ENCODE data around the gene MPND. TPM values are rescaled to one million over a fixed set of nuclear protein-coding genes. Genes with fewer than 3 reads are reported as not detected.

Gene MPND
- total RNA-seq, 2 experiments from 2014 or later: 7.2 to 19.1 TPM

GRCh38 chr19:4357921-4358326, 14.6 kb downstream of the MPND start:
- Histone ChIP-seq H4K20me1 (ENCODE audit: insufficient read depth, low read length) (no peaks in the 10 kb centered on the region), H3K27ac (ENCODE audit: low read depth, low read length, poor library complexity, severe bottlenecking) (no peak overlapping the region), H3K36me3 (ENCODE audit: insufficient read depth, low read length) (peaks cover 58% of the 10 kb centered on the region), H3K9me2 (ENCODE audit: insufficient read depth, low read length) (no peaks in the 10 kb centered on the region), H3K79me2 (ENCODE audit: insufficient read depth, low read depth, low read length) (no peaks in the 10 kb centered on the region), H3K4me2 (ENCODE audit: low read length) (no peak overlapping the region), H2AFZ (ENCODE audit: low read length) (no peak overlapping the region), H3K4me1 (ENCODE audit: insufficient read depth, low read length, poor library complexity, severe bottlenecking) (no peaks in the 10 kb centered on the region), H3K9me3 (ENCODE audit: low read length) (no peaks in the 10 kb centered on the region), H3K4me3 (ENCODE audit: low read depth, low read length, poor library complexity, severe bottlenecking) (no peak overlapping the region)
- no TSS peak for BruUV-seq (replicated peaks)
- ChIA-PET POLR2A (no interaction called here), CTCF (ENCODE audit: unreplicated experiment) (no interaction called here)
- no peak for DNase-seq (ENCODE audit: low spot score)
- TF ChIP-seq EZH2phosphoT487 (IDR thresholded peaks at IDR 0.05; ENCODE audit: borderline replicate concordance, low read depth, low read length) (no peak), CTCF (conservative IDR thresholded peaks at IDR 0.05; ENCODE audit: low read length) (no peak)
- intact Hi-C loops (cut with micrococcal nuclease; ENCODE audit: unreplicated experiment): no loop called here

GRCh38 chr19:4358709-4359626, 15.6 kb downstream of the MPND start:
- intact Hi-C loops (cut with micrococcal nuclease; ENCODE audit: unreplicated experiment): no loop called here
- CTCF ChIA-PET (ENCODE audit: unreplicated experiment): no interaction called here
- Histone ChIP-seq H3K79me2 (ENCODE audit: insufficient read depth, low read depth, low read length) (no peaks in the 10 kb centered on the region), H3K27ac (ENCODE audit: low read depth, low read length, poor library complexity, severe bottlenecking) (no peak overlapping the region), H4K20me1 (ENCODE audit: insufficient read depth, low read length) (no peaks in the 10 kb centered on the region), H3K9me2 (ENCODE audit: insufficient read depth, low read length) (no peaks in the 10 kb centered on the region), H3K4me3 (ENCODE audit: low read depth, low read length, poor library complexity, severe bottlenecking) (no peak overlapping the region), H2AFZ (ENCODE audit: low read length) (no peak overlapping the region), H3K4me1 (ENCODE audit: insufficient read depth, low read length, poor library complexity, severe bottlenecking) (no peaks in the 10 kb centered on the region), H3K36me3 (ENCODE audit: insufficient read depth, low read length) (peaks cover 69% of the 10 kb centered on the region), H3K9me3 (ENCODE audit: low read length) (no peaks in the 10 kb centered on the region), H3K4me2 (ENCODE audit: low read length) (no peak overlapping the region)
- TF ChIP-seq EZH2phosphoT487 (IDR thresholded peaks at IDR 0.05; ENCODE audit: borderline replicate concordance, low read depth, low read length) (no peak), CTCF (conservative IDR thresholded peaks at IDR 0.05; ENCODE audit: low read length) (no peak)
- BruUV-seq (replicated peaks): no TSS peak
- POLR2A ChIA-PET: no interaction called here
- no peak for DNase-seq (ENCODE audit: low spot score)

GRCh38 chr19:4359627-4360000, 16.3 kb downstream of the MPND start:
- Histone ChIP-seq H4K20me1 (ENCODE audit: insufficient read depth, low read length) (no peaks in the 10 kb centered on the region), H3K4me1 (ENCODE audit: insufficient read depth, low read length, poor library complexity, severe bottlenecking) (no peaks in the 10 kb centered on the region), H3K4me2 (ENCODE audit: low read length) (no peak overlapping the region), H3K27ac (ENCODE audit: low read depth, low read length, poor library complexity, severe bottlenecking) (no peak overlapping the region), H2AFZ (ENCODE audit: low read length) (no peak overlapping the region), H3K36me3 (ENCODE audit: insufficient read depth, low read length) (peaks cover 68% of the 10 kb centered on the region), H3K4me3 (ENCODE audit: low read depth, low read length, poor library complexity, severe bottlenecking) (no peak overlapping the region), H3K9me3 (ENCODE audit: low read length) (no peaks in the 10 kb centered on the region), H3K79me2 (ENCODE audit: insufficient read depth, low read depth, low read length) (no peaks in the 10 kb centered on the region), H3K9me2 (ENCODE audit: insufficient read depth, low read length) (no peaks in the 10 kb centered on the region)
- POLR2A ChIA-PET: no interaction called here
- no peak for TF ChIP-seq EZH2phosphoT487 (IDR thresholded peaks at IDR 0.05; ENCODE audit: borderline replicate concordance, low read depth, low read length)
- no peak for TF ChIP-seq CTCF (conservative IDR thresholded peaks at IDR 0.05; ENCODE audit: low read length)
- intact Hi-C loops (cut with micrococcal nuclease; ENCODE audit: unreplicated experiment): no loop called here
- BruUV-seq (replicated peaks): no TSS peak
- CTCF ChIA-PET (ENCODE audit: unreplicated experiment): no interaction called here
- no peak for DNase-seq (ENCODE audit: low spot score)

Data from OCI-LY7 (cell line).